ENCODE results near the gene ZNF12.
"Not testable (repeated sequence)": the region's sequence is repeated elsewhere in the genome, so short reads cannot be mapped to it uniquely, and the experiment has no call there.

Gene ZNF12

GRCh38 chr7:6730343-6730633 lies 23.5 kb upstream of the ZNF12 start:
- DNase-seq, result no peak
- Histone ChIP-seq H3K79me2 (ENCODE audit: low read length) (peaks cover 20% of the 10 kb centered on the region), H3K9ac (ENCODE audit: low read length) (peak overlapping the region; percentile 81), H3K9me2 (replicated peaks; ENCODE audit: insufficient read depth, low read length) (no peaks in the 10 kb centered on the region), H3K9me3 (replicated peaks; ENCODE audit: insufficient read depth, low read length) (no peaks in the 10 kb centered on the region), H3F3A (ENCODE audit: insufficient read depth, low read length) (no peaks in the 10 kb centered on the region), H3K36me3 (replicated peaks; ENCODE audit: insufficient read depth, low read length) (no peaks in the 10 kb centered on the region), H2AFZ (ENCODE audit: low read length) (peak overlapping the region; percentile 83), H3K27me3 (replicated peaks; ENCODE audit: insufficient read depth, low read length) (no peaks in the 10 kb centered on the region), H3K4me1 (ENCODE audit: low read length) (no peaks in the 10 kb centered on the region), H3K27ac (ENCODE audit: low read length) (no peak overlapping the region), H3K4me3 (ENCODE audit: low read length) (peak overlapping the region; percentile 89), H3K4me2 (ENCODE audit: low read depth, low read length) (peak overlapping the region; percentile 59; the same call in 1 of the 2 replicates), H4K20me1 (ENCODE audit: insufficient read depth, low read length) (no peaks in the 10 kb centered on the region)
- TF ChIP-seq EZH2phosphoT487 (IDR thresholded peaks at IDR 0.05; ENCODE audit: low read length) (no peak), CTCF (IDR thresholded peaks at IDR 0.05; ENCODE audit: low read length) (no peak), EZH2 (optimal IDR thresholded peaks at IDR 0.05; ENCODE audit: low read depth, low read length) (no peak)

- Histone ChIP-seq H3K79me2 (ENCODE audit: low read length) (peaks cover 20% of the 10 kb centered on the region), H3K36me3 (replicated peaks; ENCODE audit: insufficient read depth, low read length) (no peaks in the 10 kb centered on the region), H3K9ac (ENCODE audit: low read length) (peak overlapping the region; percentile 81), H3K4me1 (ENCODE audit: low read length) (no peaks in the 10 kb centered on the region), H4K20me1 (ENCODE audit: insufficient read depth, low read length) (no peaks in the 10 kb centered on the region), H3K4me3 (ENCODE audit: low read length) (peak overlapping the region; percentile 89), H3K9me3 (replicated peaks; ENCODE audit: insufficient read depth, low read length) (no peaks in the 10 kb centered on the region), H3K4me2 (ENCODE audit: low read depth, low read length) (peak overlapping the region; percentile 59), H3F3A (ENCODE audit: insufficient read depth, low read length) (no peaks in the 10 kb centered on the region), H3K27me3 (replicated peaks; ENCODE audit: insufficient read depth, low read length) (no peaks in the 10 kb centered on the region), H3K9me2 (replicated peaks; ENCODE audit: insufficient read depth, low read length) (no peaks in the 10 kb centered on the region), H2AFZ (ENCODE audit: low read length) (peak overlapping the region; percentile 83), H3K27ac (ENCODE audit: low read length) (peak overlapping the region; percentile 23; the same call in 1 of the 2 replicates)
- DNase-seq, result peak; percentile 92
- TF ChIP-seq CTCF (IDR thresholded peaks at IDR 0.05; ENCODE audit: low read length), result no peak
- no peak for TF ChIP-seq EZH2 (optimal IDR thresholded peaks at IDR 0.05; ENCODE audit: low read depth, low read length)
These were observed 23.0 kb upstream of the ZNF12 start for GRCh38 chr7:6729492-6730342.

GRCh38 chr7:6728893-6729491 lies 22.2 kb upstream of the ZNF12 start:
- H3K9me3 ChIP-seq (replicated peaks; ENCODE audit: insufficient read depth, low read length); H4K20me1 ChIP-seq (ENCODE audit: insufficient read depth, low read length); H3K27ac ChIP-seq (ENCODE audit: low read length); H3F3A ChIP-seq (ENCODE audit: insufficient read depth, low read length); DNase-seq; H3K4me1 ChIP-seq (ENCODE audit: low read length); H3K27me3 ChIP-seq (replicated peaks; ENCODE audit: insufficient read depth, low read length); H3K36me3 ChIP-seq (replicated peaks; ENCODE audit: insufficient read depth, low read length); H3K9me2 ChIP-seq (replicated peaks; ENCODE audit: insufficient read depth, low read length); H3K9ac ChIP-seq (ENCODE audit: low read length): not testable (repeated sequence)
- H3K4me3 ChIP-seq (ENCODE audit: low read length), result peak overlapping the region; percentile 89
- peak overlapping the region; percentile 59 for H3K4me2 ChIP-seq (ENCODE audit: low read depth, low read length)
- peaks cover 20% of the 10 kb centered on the region for H3K79me2 ChIP-seq (ENCODE audit: low read length)
- peak overlapping the region; percentile 83 for H2AFZ ChIP-seq (ENCODE audit: low read length)

DNA sequence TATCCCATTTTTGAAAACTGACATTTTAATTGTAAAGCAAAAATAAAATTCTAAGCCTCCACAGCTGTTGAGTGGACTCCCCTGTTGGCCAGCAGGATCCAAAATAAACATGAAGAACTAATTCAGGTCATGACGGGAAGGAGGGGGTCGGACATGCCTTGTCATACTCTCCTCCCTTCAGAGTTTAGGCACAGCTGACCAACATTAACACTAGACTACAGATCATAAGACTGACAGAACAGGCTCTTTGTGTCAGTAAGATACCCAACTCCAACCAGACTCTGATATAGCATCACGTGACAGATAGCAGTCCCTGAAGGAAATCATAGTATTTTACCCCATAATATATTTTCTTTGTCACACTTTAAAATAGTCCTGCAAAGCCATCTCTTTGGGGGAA lies 20.9 kb upstream of the ZNF12 start:
- H3K9me2 ChIP-seq (replicated peaks; ENCODE audit: insufficient read depth, low read length), result no peaks in the 10 kb centered on the region
- TF ChIP-seq EZH2 (optimal IDR thresholded peaks at IDR 0.05; ENCODE audit: low read depth, low read length) (no peak), EZH2phosphoT487 (IDR thresholded peaks at IDR 0.05; ENCODE audit: low read length) (no peak), CTCF (IDR thresholded peaks at IDR 0.05; ENCODE audit: low read length) (no peak)
- no peaks in the 10 kb centered on the region for H3K4me1 ChIP-seq (ENCODE audit: low read length)
- H3F3A ChIP-seq (ENCODE audit: insufficient read depth, low read length), result no peaks in the 10 kb centered on the region
- no peak overlapping the region for H3K27ac ChIP-seq (ENCODE audit: low read length)
- peaks cover 20% of the 10 kb centered on the region for H3K79me2 ChIP-seq (ENCODE audit: low read length)
- H4K20me1 ChIP-seq (ENCODE audit: insufficient read depth, low read length), result no peaks in the 10 kb centered on the region
- no peak overlapping the region for H3K9ac ChIP-seq (ENCODE audit: low read length)
- no peaks in the 10 kb centered on the region for H3K27me3 ChIP-seq (replicated peaks; ENCODE audit: insufficient read depth, low read length)
- H3K4me3 ChIP-seq (ENCODE audit: low read length), result no peak overlapping the region
- no peaks in the 10 kb centered on the region for H3K9me3 ChIP-seq (replicated peaks; ENCODE audit: insufficient read depth, low read length)
- no peak overlapping the region for H2AFZ ChIP-seq (ENCODE audit: low read length)
- no peak overlapping the region for H3K4me2 ChIP-seq (ENCODE audit: low read depth, low read length)
- no peak for DNase-seq
- H3K36me3 ChIP-seq (replicated peaks; ENCODE audit: insufficient read depth, low read length), result no peaks in the 10 kb centered on the region

- H3K9ac ChIP-seq (ENCODE audit: low read length); H4K20me1 ChIP-seq (ENCODE audit: insufficient read depth, low read length); H3F3A ChIP-seq (ENCODE audit: insufficient read depth, low read length); H3K36me3 ChIP-seq (replicated peaks; ENCODE audit: insufficient read depth, low read length); H3K4me1 ChIP-seq (ENCODE audit: low read length); H3K9me2 ChIP-seq (replicated peaks; ENCODE audit: insufficient read depth, low read length); H3K27me3 ChIP-seq (replicated peaks; ENCODE audit: insufficient read depth, low read length); DNase-seq; H2AFZ ChIP-seq (ENCODE audit: low read length); H3K27ac ChIP-seq (ENCODE audit: low read length); H3K9me3 ChIP-seq (replicated peaks; ENCODE audit: insufficient read depth, low read length); H3K4me2 ChIP-seq (ENCODE audit: low read depth, low read length); H3K4me3 ChIP-seq (ENCODE audit: low read length): not testable (repeated sequence)
- peaks cover 18% of the 10 kb centered on the region for H3K79me2 ChIP-seq (ENCODE audit: low read length)
These were observed 19.6 kb upstream of the ZNF12 start for GRCh38 chr7:6726341-6726740.

Data from MM.1S (cell line).